Neural crest cell (in vitro differentiated cells): Measurements from ENCODE around the gene HMGN4. TPM values are rescaled to one million over a fixed set of nuclear protein-coding genes. Genes with fewer than 3 reads are reported as not detected.

Experiments
- DNase-seq: peaks from one replicate; pipeline ENCODE4 v3.0.0; 2021; ENCODE audit warnings: low read depth, mixed read lengths, low spot score
- H3K27ac Mint-ChIP-seq: one replicate; pipeline ENCODE4 v1.8.0; 2021; ENCODE audit warnings: mild to moderate bottlenecking, mixed read lengths; ENCODE audit not compliant: unreplicated experiment
- H3K27me3 Mint-ChIP-seq: 2 replicates; pipeline ENCODE4 v1.8.0; 2021; ENCODE audit warnings: low read depth, mild to moderate bottlenecking, mixed read lengths
- H3K36me3 Mint-ChIP-seq: 2 replicates; pipeline ENCODE4 v1.8.0; 2021; ENCODE audit warnings: low read depth, mild to moderate bottlenecking, mixed read lengths
- H3K4me1 Mint-ChIP-seq: 2 replicates; pipeline ENCODE4 v1.8.0; 2021; ENCODE audit warnings: mixed read lengths
- H3K4me3 Mint-ChIP-seq: one replicate; pipeline ENCODE4 v1.8.0; 2021; ENCODE audit warnings: mild to moderate bottlenecking, mixed read lengths
- H3K9me3 Mint-ChIP-seq: 2 replicates; pipeline ENCODE4 v1.8.0; 2021; ENCODE audit warnings: mixed read lengths
- total RNA-seq: library from RNA; stranded (reverse); gene quantifications from 2 replicates; pipeline ENCODE4 v1.2.1, GENCODE V29; 2021
- TF ChIP-seq, protein P1 (sequence below): fragments of 200-600 bp; sonication (generic); conservative IDR thresholded peaks from 2 replicates; pipeline ENCODE4 v1.5.0; 2021; ENCODE audit warnings: antibody characterized with exemption, mild to moderate bottlenecking

The HMGN4 gene
- total RNA-seq, 1 donor from 2014 or later = 49.7 TPM

DNA sequence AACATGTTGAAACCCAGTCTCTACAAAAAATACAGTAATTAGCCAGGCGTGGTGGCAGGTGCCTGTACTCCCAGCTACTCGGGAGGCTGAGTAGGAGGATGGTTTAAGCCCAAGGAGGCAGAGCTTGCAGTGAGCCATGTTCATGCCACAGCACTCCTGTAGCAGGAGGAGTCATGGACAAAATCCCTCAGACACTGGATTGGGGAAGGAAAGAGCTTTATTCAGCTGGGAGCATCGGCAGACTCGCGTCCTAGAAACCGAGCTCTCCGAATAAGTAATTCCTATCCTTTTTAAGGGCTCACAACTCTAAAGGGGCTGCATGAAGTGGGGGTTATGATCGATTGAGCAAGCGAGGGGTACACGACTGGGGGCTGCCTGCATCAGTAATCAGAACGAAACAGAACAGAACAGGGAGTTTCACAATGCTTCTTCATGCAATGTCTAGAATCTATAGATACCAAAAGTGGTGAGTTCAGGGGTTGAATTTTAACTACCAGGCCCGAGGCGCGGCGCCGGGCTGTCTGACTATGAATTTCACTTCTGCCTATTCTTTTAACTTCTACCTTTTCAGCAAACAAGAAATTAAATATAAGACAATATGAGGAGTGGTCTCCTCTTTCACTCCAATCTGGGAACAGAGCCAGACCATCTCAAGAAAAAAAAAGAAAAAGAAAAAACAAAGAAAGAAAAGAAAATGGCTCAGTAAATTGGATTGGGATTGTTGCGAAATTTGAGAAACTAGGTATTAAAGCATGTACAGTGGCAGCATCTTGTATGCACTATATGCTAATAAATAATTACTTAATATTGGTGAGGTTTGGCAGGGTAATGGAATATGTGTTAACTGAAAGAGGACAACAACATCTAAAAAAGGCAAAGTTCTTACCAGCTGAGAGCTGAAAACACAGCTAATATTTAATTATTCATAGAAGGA lies 23.6 kb downstream of the HMGN4 start:
- H3K27me3 Mint-ChIP-seq = peaks cover 3% of the 10 kb centered on the region
- TF ChIP-seq, protein P1, sequence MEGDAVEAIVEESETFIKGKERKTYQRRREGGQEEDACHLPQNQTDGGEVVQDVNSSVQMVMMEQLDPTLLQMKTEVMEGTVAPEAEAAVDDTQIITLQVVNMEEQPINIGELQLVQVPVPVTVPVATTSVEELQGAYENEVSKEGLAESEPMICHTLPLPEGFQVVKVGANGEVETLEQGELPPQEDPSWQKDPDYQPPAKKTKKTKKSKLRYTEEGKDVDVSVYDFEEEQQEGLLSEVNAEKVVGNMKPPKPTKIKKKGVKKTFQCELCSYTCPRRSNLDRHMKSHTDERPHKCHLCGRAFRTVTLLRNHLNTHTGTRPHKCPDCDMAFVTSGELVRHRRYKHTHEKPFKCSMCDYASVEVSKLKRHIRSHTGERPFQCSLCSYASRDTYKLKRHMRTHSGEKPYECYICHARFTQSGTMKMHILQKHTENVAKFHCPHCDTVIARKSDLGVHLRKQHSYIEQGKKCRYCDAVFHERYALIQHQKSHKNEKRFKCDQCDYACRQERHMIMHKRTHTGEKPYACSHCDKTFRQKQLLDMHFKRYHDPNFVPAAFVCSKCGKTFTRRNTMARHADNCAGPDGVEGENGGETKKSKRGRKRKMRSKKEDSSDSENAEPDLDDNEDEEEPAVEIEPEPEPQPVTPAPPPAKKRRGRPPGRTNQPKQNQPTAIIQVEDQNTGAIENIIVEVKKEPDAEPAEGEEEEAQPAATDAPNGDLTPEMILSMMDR = no peak
- peak overlapping the region; percentile 23 for H3K4me3 Mint-ChIP-seq
- no peaks in the 10 kb centered on the region for H3K36me3 Mint-ChIP-seq
- H3K4me1 Mint-ChIP-seq = peaks cover 1% of the 10 kb centered on the region
- peaks cover 2% of the 10 kb centered on the region for H3K9me3 Mint-ChIP-seq
- no peak overlapping the region for H3K27ac Mint-ChIP-seq
- DNase-seq = no peak

DNA sequence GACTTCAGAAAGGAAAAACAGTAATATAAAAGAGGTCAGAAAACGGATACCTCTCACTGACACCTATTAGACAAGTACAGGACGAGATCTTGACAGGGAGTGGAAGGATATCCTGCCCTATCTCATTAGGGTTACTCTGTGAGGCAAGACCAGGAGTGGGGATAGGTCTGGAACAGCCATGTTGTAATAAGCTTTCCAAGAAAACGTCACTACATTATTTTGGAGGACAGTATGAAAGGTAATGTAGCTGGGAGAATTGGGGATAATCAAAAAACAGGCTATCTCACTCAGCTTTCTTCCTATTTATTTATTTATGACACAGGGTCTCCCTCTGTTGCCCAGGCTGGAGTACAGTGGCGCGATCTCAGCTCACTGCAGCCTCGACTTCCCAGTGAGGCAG lies 25.3 kb downstream of the HMGN4 start:
- TF ChIP-seq, protein P1 = no peak
- Mint-ChIP-seq H3K4me3 (peak overlapping the region; percentile 3), H3K27ac (no peak overlapping the region), H3K9me3 (peaks cover 2% of the 10 kb centered on the region), H3K27me3 (peaks cover 5% of the 10 kb centered on the region), H3K36me3 (peaks cover 1% of the 10 kb centered on the region), H3K4me1 (peaks cover 2% of the 10 kb centered on the region)
- no peak for DNase-seq

- Mint-ChIP-seq H3K4me3 (peak overlapping the region; percentile 93), H3K36me3 (peaks cover 9% of the 10 kb centered on the region), H3K9me3 (peaks cover 6% of the 10 kb centered on the region), H3K27ac (peak overlapping the region; percentile 65), H3K27me3 (peaks cover 39% of the 10 kb centered on the region), H3K4me1 (peaks cover 19% of the 10 kb centered on the region)
- TF ChIP-seq, protein P1 = peak; percentile 46
- DNase-seq = peak; percentile 98
These were observed 30.7 kb downstream of the HMGN4 start for GRCh38 chr6:26568601-26569432.

- H3K4me1 Mint-ChIP-seq = peaks cover 19% of the 10 kb centered on the region
- H3K4me3 Mint-ChIP-seq = peak overlapping the region; percentile 93
- H3K36me3 Mint-ChIP-seq = peaks cover 9% of the 10 kb centered on the region
- no peak overlapping the region for H3K27ac Mint-ChIP-seq
- peaks cover 45% of the 10 kb centered on the region for H3K27me3 Mint-ChIP-seq
- H3K9me3 Mint-ChIP-seq = peaks cover 6% of the 10 kb centered on the region
- TF ChIP-seq, protein P1 = peak; percentile 8
- no peak for DNase-seq
These were observed 31.2 kb downstream of the HMGN4 start for GRCh38 chr6:26569433-26569764.

- peaks cover 6% of the 10 kb centered on the region for H3K9me3 Mint-ChIP-seq
- peaks cover 9% of the 10 kb centered on the region for H3K36me3 Mint-ChIP-seq
- no peak overlapping the region for H3K27ac Mint-ChIP-seq
- peaks cover 19% of the 10 kb centered on the region for H3K4me1 Mint-ChIP-seq
- no peak for DNase-seq
- peaks cover 53% of the 10 kb centered on the region for H3K27me3 Mint-ChIP-seq
- H3K4me3 Mint-ChIP-seq = peak overlapping the region; percentile 93
- TF ChIP-seq, protein P1 = no peak
These were observed 32.1 kb downstream of the HMGN4 start for GRCh38 chr6:26570027-26570809.
